HepG2 (cell line): ENCODE data around the gene LZTFL1. TPM values are rescaled to one million over a fixed set of nuclear protein-coding genes. Genes with fewer than 3 reads are reported as not detected.

Experiments used
- ATAC-seq: fragments of 200-7000 bp; cut with Tn5 transposase; 3 replicates; pipeline ENCODE4 v1.9.1; 2020; ENCODE audit warnings: mild to moderate bottlenecking, moderate library complexity
- BruUV-seq: library from RNA; stranded (reverse); fragments of 400-500 nt; replicated peaks from 2 replicates; lab custom pipeline; 2021; lab: Mats Ljungman, UMichigan
- CTCF ChIA-PET: fragments of 300-600 bp; formaldehyde crosslinking; extraction: SDS; loops from one replicate; lab custom pipeline; 2021; ENCODE audit warnings: low total read pairs, inconsistent platforms, low intra/inter-chr PET ratio; lab: Yijun Ruan, JAX
- POLR2A ChIA-PET: fragments of 350-600 bp; sonication (Branson Sonifier 250); formaldehyde crosslinking; loops from one replicate; lab custom pipeline; 2020; ENCODE audit warnings: antibody characterized with exemption, inconsistent platforms; lab: Yijun Ruan, JAX
- DNase-seq: peaks from one replicate; pipeline ENCODE4 v3.0.0-alpha.2; 2015; ENCODE audit warnings: low spot score
- FAIRE-seq: peaks from 3 replicates; lab custom pipeline; 2011; peaks lifted over from hg19 to GRCh38; lab: Jason Lieb, UNC
- H2AFZ ChIP-seq: one replicate; pipeline ENCODE4 v1.6.1; 2011; ENCODE audit warnings: low read length, inconsistent platforms
- H3K27ac ChIP-seq: fragments of 300-600 bp; 3 replicates; pipeline ENCODE4 v1.8.0; 2011; ENCODE audit warnings: mixed run types, mild to moderate bottlenecking, mixed read lengths, low read length, inconsistent platforms; ENCODE audit not compliant: insufficient read depth; ENCODE audit errors: extremely low read length
- H3K27me3 ChIP-seq, 2 experiments: fragments of 200-600 bp in 1 of 2; 2 replicates in 1 of 2; 3 replicates in 1 of 2; pipeline versions ENCODE4 v1.6.0 to v1.8.0; 2011; ENCODE audit warnings: low read length in 2 of 2, mild to moderate bottlenecking in 2 of 2, moderate library complexity in 2 of 2, inconsistent platforms in 1 of 2; ENCODE audit not compliant: insufficient read depth in 2 of 2, control insufficient read depth in 1 of 2
- H3K36me3 ChIP-seq, 2 experiments: fragments of 200-600 bp in 1 of 2; replicated peaks in 1 of 2; 2 replicates in 1 of 2; 3 replicates in 1 of 2; pipeline versions ENCODE4 v1.5.1 to v1.8.0; 2011; ENCODE audit warnings: low read length in 2 of 2, inconsistent platforms in 1 of 2; ENCODE audit not compliant: insufficient read depth in 2 of 2, control insufficient read depth in 1 of 2
- H3K4me1 ChIP-seq: 2 replicates; pipeline ENCODE4 v1.5.1; 2012; ENCODE audit warnings: low read length, inconsistent platforms; ENCODE audit not compliant: insufficient read depth
- H3K4me2 ChIP-seq: 2 replicates; pipeline ENCODE4 v1.6.0; 2011; ENCODE audit warnings: low read depth, low read length, inconsistent platforms
- H3K4me3 ChIP-seq, 3 experiments: fragments of 200-600 bp in 1 of 3; sonication (generic), shearing (Covaris generic) in 1 of 3; replicated peaks in 1 of 3; 2 replicates each; pipeline ENCODE4 v1.5.1; 2011 to 2016; ENCODE audit warnings: low read length in 3 of 3, inconsistent platforms in 2 of 3, low read depth in 2 of 3, mild to moderate bottlenecking in 2 of 3, control low read depth in 1 of 3, mixed read lengths in 1 of 3; ENCODE audit not compliant: insufficient read depth in 1 of 3
- H3K79me2 ChIP-seq: one replicate; pipeline ENCODE4 v1.6.1; 2011; ENCODE audit warnings: low read length, inconsistent platforms; ENCODE audit not compliant: insufficient read depth
- H3K9ac ChIP-seq: 2 replicates; pipeline ENCODE4 v1.6.0; 2011; ENCODE audit warnings: mild to moderate bottlenecking, low read depth, low read length, inconsistent platforms; ENCODE audit not compliant: insufficient read depth
- H3K9me3 ChIP-seq: 2 replicates; pipeline ENCODE4 v1.5.1; 2012; ENCODE audit warnings: mild to moderate bottlenecking, low read length
- H4K20me1 ChIP-seq: 2 replicates; pipeline ENCODE4 v1.6.0; 2011; ENCODE audit warnings: inconsistent platforms, mild to moderate bottlenecking, low read length, moderate library complexity; ENCODE audit not compliant: insufficient read depth
- FOXP1 ChIP-seq, 2 experiments: fragments of 450-650 bp in 1 of 2; IDR thresholded peaks; 2 replicates each; pipeline ENCODE4 v1.6.1; 2017 to 2018; ENCODE audit warnings: antibody characterized with exemption in 1 of 2
- FUBP1 ChIP-seq: sonication (generic); formaldehyde crosslinking; IDR thresholded peaks from 2 replicates; pipeline ENCODE4 v1.5.1; 2020; ENCODE audit warnings: missing genetic modification reagents, mild to moderate bottlenecking, borderline replicate concordance
- HMGA1 ChIP-seq: sonication (generic); formaldehyde crosslinking; conservative IDR thresholded peaks from 2 replicates; pipeline ENCODE4 v1.4.0; 2020; ENCODE audit warnings: missing genetic modification reagents
- HOXA3 ChIP-seq: sonication (generic); formaldehyde crosslinking; IDR thresholded peaks from 2 replicates; pipeline ENCODE4 v1.5.0; 2020; ENCODE audit warnings: missing genetic modification reagents
- MED8 ChIP-seq: sonication (generic); formaldehyde crosslinking; IDR thresholded peaks from 2 replicates; pipeline ENCODE4 v1.8.1; 2023; ENCODE audit warnings: mild to moderate bottlenecking, missing genetic modification reagents; ENCODE audit not compliant: insufficient replicate concordance
- MLLT10 ChIP-seq: sonication (generic); formaldehyde crosslinking; IDR thresholded peaks from 2 replicates; pipeline ENCODE4 v1.4.0; 2020; ENCODE audit warnings: missing genetic modification reagents
- NR2F1 ChIP-seq, 2 experiments: fragments of 450-650 bp in 1 of 2; formaldehyde crosslinking in 1 of 2; IDR thresholded peaks; 2 replicates each; pipeline versions ENCODE4 v1.5.0 to v1.6.1; 2016 to 2020; ENCODE audit warnings: mild to moderate bottlenecking in 1 of 2, missing compliant biosample characterization in 1 of 2, missing genetic modification reagents in 1 of 2, moderate library complexity in 1 of 2
- NR2F6 ChIP-seq, 2 experiments: IDR thresholded peaks; 2 replicates each; pipeline ENCODE4 v1.6.1; 2016; ENCODE audit warnings: antibody characterized with exemption in 1 of 2, mild to moderate bottlenecking in 1 of 2
- RAD21 ChIP-seq: fragments of 450-650 bp; formaldehyde crosslinking; IDR thresholded peaks from 2 replicates; pipeline ENCODE4 v1.5.0; 2020; ENCODE audit warnings: mild to moderate bottlenecking
- SOX6 ChIP-seq, 2 experiments: fragments of 450-650 bp in 1 of 2; sonication (generic) in 1 of 2; formaldehyde crosslinking in 1 of 2; IDR thresholded peaks; 2 replicates each; pipeline versions ENCODE4 v1.4.0 to v1.6.1; 2017 to 2020; ENCODE audit warnings: antibody characterized with exemption in 1 of 2, mild to moderate bottlenecking in 1 of 2, missing genetic modification reagents in 1 of 2
- THAP7 ChIP-seq: sonication (generic); formaldehyde crosslinking; IDR thresholded peaks from 2 replicates; pipeline ENCODE4 v1.8.1; 2023; ENCODE audit warnings: mild to moderate bottlenecking, missing genetic modification reagents
- THRA ChIP-seq: sonication (generic); formaldehyde crosslinking; IDR thresholded peaks from 2 replicates; pipeline ENCODE4 v1.4.0; 2020; ENCODE audit warnings: missing genetic modification reagents, borderline replicate concordance
- TRAFD1 ChIP-seq: sonication (generic); formaldehyde crosslinking; IDR thresholded peaks from 2 replicates; pipeline ENCODE4 v1.5.1; 2020; ENCODE audit warnings: missing genetic modification reagents, mild to moderate bottlenecking, borderline replicate concordance
- ZNF33B ChIP-seq: sonication (generic); formaldehyde crosslinking; IDR thresholded peaks from 2 replicates; pipeline ENCODE4 v1.5.1; 2020; ENCODE audit warnings: mild to moderate bottlenecking, missing genetic modification reagents
- ZNF746 ChIP-seq: sonication (generic); formaldehyde crosslinking; IDR thresholded peaks from 2 replicates; pipeline ENCODE4 v1.8.0; 2022; ENCODE audit warnings: mild to moderate bottlenecking, missing genetic modification reagents
- ZNF879 ChIP-seq: sonication (generic); formaldehyde crosslinking; IDR thresholded peaks from 2 replicates; pipeline ENCODE4 v1.8.1; 2023; ENCODE audit warnings: missing genetic modification reagents
- WGBS: methylation state at CpG from one replicate; pipeline ENCODE4 v1.1.6; 2017; ENCODE audit warnings: low lambda C conversion rate; 5-methylcytosine and 5-hydroxymethylcytosine counted together
- in situ Hi-C: cut with HindIII; loops from 2 replicates; pipeline ENCODE4 v1.10.0; 2017; ENCODE audit warnings: low pct_unique_long_range_greater_than_20kb; ENCODE audit not compliant: extremely low pct_ligation_motif_present
- intact Hi-C: fragments of 100-400 bp; cut with micrococcal nuclease; formaldehyde crosslinking; loops from one replicate; pipeline ENCODE4 v1.10.0; 2022; ENCODE audit not compliant: unreplicated experiment
- polyA plus RNA-seq, 8 experiments: library from polyadenylated mRNA; depleted of rRNA in 3 of 8; stranded (reverse) in 7 of 8; unstranded in 1 of 8; fragments of >200 nt; fragmentation: Illumina TruSeq in 4 of 8; extraction: Trizol in 4 of 8; gene quantifications; 2 replicates each; pipeline versions ENCODE4 v1.2.1 to v1.2.3, GENCODE V29; 2011 to 2016; ENCODE audit warnings: low read depth in 4 of 8, missing spikeins in 1 of 8, mixed read lengths in 1 of 8; ENCODE audit not compliant: insufficient read depth in 1 of 8
- total RNA-seq, 5 experiments: library from RNA; depleted of rRNA; stranded (reverse); fragments of >200 nt; fragmentation: Illumina TruSeq; extraction: Trizol; gene quantifications; 2 replicates each; pipeline ENCODE4 v1.2.3, GENCODE V29; 2016; ENCODE audit warnings: low read depth in 1 of 5
- TF ChIP-seq, protein P1 (sequence below): IDR thresholded peaks from 2 replicates; pipeline ENCODE4 v1.6.1; 2016; ENCODE audit warnings: missing compliant biosample characterization, missing genetic modification reagents, borderline replicate concordance

Gene LZTFL1
- total and polyA plus RNA-seq, 2 of the 13 experiments (the other 11 are each of a cell fraction or from before 2014, with no cell fraction given): 16.6 to 17.2 TPM

GRCh38 chr3:45803252-45803935, 38.5 kb downstream of the LZTFL1 start:
- no TSS peak for BruUV-seq
- ChIA-PET POLR2A (no interaction called here), CTCF (no interaction called here)
- no peak for TF ChIP-seq HMGA1 (CRISPR knock-in tag)
- TF ChIP-seq ZNF33B (CRISPR knock-in tag): no peak
- no peak for TF ChIP-seq THRA (CRISPR knock-in tag)
- no peak for TF ChIP-seq FOXP1 (IDR thresholded peaks at IDR 0.05)
- TF ChIP-seq FOXP1 (CRISPR knock-in tag; IDR thresholded peaks at IDR 0.05): no peak
- TF ChIP-seq MED8 (CRISPR knock-in tag): no peak
- no peak for TF ChIP-seq FUBP1
- TF ChIP-seq RAD21 (CRISPR knock-in tag): no peak
- TF ChIP-seq NR2F6 (IDR thresholded peaks at IDR 0.05): no peak
- TF ChIP-seq NR2F6 (CRISPR knock-in tag; IDR thresholded peaks at IDR 0.05): no peak
- TF ChIP-seq ZNF746 (CRISPR knock-in tag): no peak
- TF ChIP-seq TRAFD1 (CRISPR knock-in tag): no peak
- no peak for TF ChIP-seq SOX6 (IDR thresholded peaks at IDR 0.05)
- TF ChIP-seq SOX6 (CRISPR knock-in tag; IDR thresholded peaks at IDR 0.05): no peak
- TF ChIP-seq, protein P1, sequence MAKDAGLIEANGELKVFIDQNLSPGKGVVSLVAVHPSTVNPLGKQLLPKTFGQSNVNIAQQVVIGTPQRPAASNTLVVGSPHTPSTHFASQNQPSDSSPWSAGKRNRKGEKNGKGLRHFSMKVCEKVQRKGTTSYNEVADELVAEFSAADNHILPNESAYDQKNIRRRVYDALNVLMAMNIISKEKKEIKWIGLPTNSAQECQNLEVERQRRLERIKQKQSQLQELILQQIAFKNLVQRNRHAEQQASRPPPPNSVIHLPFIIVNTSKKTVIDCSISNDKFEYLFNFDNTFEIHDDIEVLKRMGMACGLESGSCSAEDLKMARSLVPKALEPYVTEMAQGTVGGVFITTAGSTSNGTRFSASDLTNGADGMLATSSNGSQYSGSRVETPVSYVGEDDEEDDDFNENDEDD (CRISPR knock-in tag): no peak
- no peak for TF ChIP-seq THAP7 (CRISPR knock-in tag)
- TF ChIP-seq HOXA3 (CRISPR knock-in tag): no peak
- no peak for TF ChIP-seq ZNF879 (CRISPR knock-in tag)
- no peak for TF ChIP-seq MLLT10
- no peak for TF ChIP-seq NR2F1 (CRISPR knock-in tag; IDR thresholded peaks at IDR 0.05)

More at GRCh38 chr3:45803252-45803935, 38.5 kb downstream of the LZTFL1 start:
- intact Hi-C loops: no loop called here
- in situ Hi-C loops: no loop called here
- H2AFZ ChIP-seq: no peak overlapping the region
- no peak for ATAC-seq
- 33% methylated on average over 5 of the region's 5 CpGs for WGBS
- no peaks in the 10 kb centered on the region for H4K20me1 ChIP-seq
- peaks cover 0 to 11% of the 10 kb centered on the region in 2 experiments; a peak in 3 of 5 replicates for H3K27me3 ChIP-seq
- H3K36me3 ChIP-seq: no peaks in the 10 kb centered on the region
- no peaks in the 10 kb centered on the region for H3K9me3 ChIP-seq
- FAIRE-seq: no peak
- H3K79me2 ChIP-seq: no peaks in the 10 kb centered on the region
- peaks cover 6% of the 10 kb centered on the region; the same call in 1 of the 2 replicates for H3K4me1 ChIP-seq
- DNase-seq: no peak
- H3K4me2 ChIP-seq: no peak overlapping the region
- H3K4me3 ChIP-seq: no peak overlapping the region
- no peak overlapping the region for H3K27ac ChIP-seq
- no peak overlapping the region for H3K9ac ChIP-seq
